ENCODE measurements around the gene CRHR2. TPM values are rescaled to one million over a fixed set of nuclear protein-coding genes. Genes with fewer than 3 reads are reported as not detected.

CRHR2 gene
- total RNA-seq, 4 donors from 2014 or later, result 1.1 TPM; not detected in 3

- TF ChIP-seq CTCF (IDR thresholded peaks at IDR 0.05; ENCODE audit: low read depth), result no peak
These were observed 44.2 kb upstream of the CRHR2 start for GRCh38 chr7:30726296-30727006.

DNA sequence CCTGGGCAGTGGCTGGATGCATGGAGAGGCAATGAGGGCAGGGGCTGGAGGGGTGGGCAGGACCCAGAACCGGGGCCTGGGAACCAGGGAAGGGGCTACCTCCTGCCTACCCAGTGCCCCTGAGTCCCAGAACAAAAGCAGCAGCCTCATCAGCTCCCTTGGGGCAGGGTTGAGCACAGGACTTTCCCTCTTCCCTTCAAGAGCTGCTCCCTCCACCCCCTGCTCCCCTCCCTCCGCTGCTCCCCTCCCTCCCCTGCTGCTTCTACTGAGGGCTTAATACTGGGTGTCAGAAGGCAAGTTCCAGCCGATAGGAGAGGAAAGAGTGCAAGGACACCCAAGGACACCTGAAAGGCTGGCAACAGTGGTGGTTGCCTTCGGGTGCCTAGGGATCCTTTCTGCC, 41.5 kb upstream of the CRHR2 start:
- no peak for TF ChIP-seq CTCF (IDR thresholded peaks at IDR 0.05; ENCODE audit: low read depth)

- no peak for TF ChIP-seq CTCF (IDR thresholded peaks at IDR 0.05; ENCODE audit: low read depth)
These were observed 40.4 kb upstream of the CRHR2 start for GRCh38 chr7:30722671-30723070.

DNA sequence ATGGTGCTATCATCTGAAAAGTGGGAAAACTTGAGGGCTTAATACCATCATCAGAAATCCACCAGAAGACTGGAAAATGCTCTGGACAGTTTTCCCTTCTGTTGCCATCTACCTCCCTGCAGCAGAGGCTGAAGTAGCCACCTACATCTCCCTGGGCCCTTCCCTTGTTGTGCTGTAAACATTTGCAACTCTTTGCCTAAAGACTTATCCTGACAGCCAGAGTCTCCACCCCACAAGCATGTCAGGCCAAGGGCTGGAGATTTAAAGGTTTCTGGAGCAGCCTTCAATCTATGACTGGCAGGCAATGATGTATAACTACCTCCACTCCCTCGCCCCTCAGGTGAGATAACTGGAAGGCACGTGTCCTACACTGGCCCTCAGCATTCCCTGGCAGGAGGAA, 39.9 kb upstream of the CRHR2 start:
- no peak for TF ChIP-seq CTCF (IDR thresholded peaks at IDR 0.05; ENCODE audit: low read depth)

DNA sequence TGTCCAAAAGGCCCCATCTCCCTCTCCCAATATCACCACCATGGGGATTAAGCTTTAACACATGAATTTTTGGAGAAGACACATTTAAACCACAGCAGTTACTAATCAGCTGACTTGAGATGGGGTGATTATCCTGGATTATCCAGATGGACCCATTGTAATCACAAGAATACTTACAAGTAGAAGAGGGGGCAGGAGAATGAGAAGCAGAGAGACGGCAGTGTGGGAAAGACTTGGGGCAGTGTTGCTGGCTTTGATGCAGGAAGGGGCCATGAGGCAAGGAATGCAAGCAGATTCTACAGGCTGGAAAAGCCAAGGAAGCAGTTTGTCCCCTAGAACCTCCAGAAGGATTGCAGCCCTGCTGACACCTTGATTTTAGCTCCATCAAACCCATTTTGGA, 39.0 kb upstream of the CRHR2 start:
- TF ChIP-seq CTCF (IDR thresholded peaks at IDR 0.05; ENCODE audit: low read depth), result no peak

GRCh38 chr7:30717181-30717580, 34.9 kb upstream of the CRHR2 start:
- TF ChIP-seq CTCF (IDR thresholded peaks at IDR 0.05; ENCODE audit: low read depth), result no peak

- no peak for TF ChIP-seq CTCF (IDR thresholded peaks at IDR 0.05; ENCODE audit: low read depth)
These were observed 31.9 kb upstream of the CRHR2 start for GRCh38 chr7:30714129-30714528.

Measured in subcutaneous adipose tissue (tissue), 4 donors.